ENCODE data around the gene LBX2. TPM values are rescaled to one million over a fixed set of nuclear protein-coding genes. Genes with fewer than 3 reads are reported as not detected.

LBX2 gene
- total RNA-seq, 1 experiment from 2014 or later: 10.1 TPM

- H4K20me1 ChIP-seq (ENCODE audit: insufficient read depth): no peaks in the 10 kb centered on the region
- H3K9me3 ChIP-seq (ENCODE audit: control insufficient read depth in 1 of 2, insufficient read depth in 1 of 2, low read depth in 1 of 2, low read length in 2 of 2): no peaks in the 10 kb centered on the region
- peaks cover 8 to 22% of the 10 kb centered on the region in 2 experiments; a peak in 3 of 4 replicates for H3K4me1 ChIP-seq (ENCODE audit: control insufficient read depth in 1 of 2, insufficient read depth in 2 of 2, low read length in 2 of 2)
- H3K4me3 ChIP-seq (replicated peaks in 1 of 2; ENCODE audit: low read depth in 1 of 2, low read length in 2 of 2): no peak overlapping the region
- no peak overlapping the region for H3K9ac ChIP-seq (ENCODE audit: low read length)
- H3K79me2 ChIP-seq (ENCODE audit: insufficient read depth, low read length): no peaks in the 10 kb centered on the region
- no peak overlapping the region for H3K4me2 ChIP-seq (ENCODE audit: low read length)
- H3K27ac ChIP-seq (ENCODE audit: low read depth, low read length): no peak overlapping the region
- H2AFZ ChIP-seq (ENCODE audit: low read depth, low read length, poor library complexity, severe bottlenecking): no peak overlapping the region
- ChIA-PET CTCF (no interaction called here), POLR2A (no interaction called here), RAD21 (ENCODE audit: low non-redundant PET in 1 of 2, low total read pairs in 2 of 2, uncharacterized antibody in 2 of 2, unreplicated experiment in 2 of 2) (no interaction called here)
- no peaks in the 10 kb centered on the region for H3K9me2 ChIP-seq (ENCODE audit: insufficient read depth)
- H3K36me3 ChIP-seq (ENCODE audit: control insufficient read depth in 1 of 2, insufficient read depth in 2 of 2, low read length in 2 of 2): peaks cover 0 to 2% of the 10 kb centered on the region in 2 experiments; a peak in 1 of 4 replicates
- no peak for TF ChIP-seq SP1 (IDR thresholded peaks at IDR 0.05; ENCODE audit: low read depth)
- no peak for TF ChIP-seq EZH2phosphoT487 (IDR thresholded peaks at IDR 0.05; ENCODE audit: borderline replicate concordance)
- TF ChIP-seq SIN3A (IDR thresholded peaks at IDR 0.05; ENCODE audit: low read depth): no peak
- TF ChIP-seq MAX (IDR thresholded peaks at IDR 0.05): no peak
- no peak for TF ChIP-seq POLR2AphosphoS5 (IDR thresholded peaks at IDR 0.05; ENCODE audit: low read depth, low read length)
- no peak for TF ChIP-seq ZBTB33 (IDR thresholded peaks at IDR 0.05; ENCODE audit: extremely low read depth, insufficient replicate concordance, low read length)
- no peak for TF ChIP-seq JUND (IDR thresholded peaks at IDR 0.05)
- TF ChIP-seq EZH2 (IDR thresholded peaks at IDR 0.05): no peak
- no peak for TF ChIP-seq EGR1 (IDR thresholded peaks at IDR 0.05; ENCODE audit: low read depth)
- no peak for TF ChIP-seq ZFX (IDR thresholded peaks at IDR 0.05)
- no peak for TF ChIP-seq YY1 (IDR thresholded peaks at IDR 0.05; ENCODE audit: extremely low read depth, insufficient replicate concordance, low read depth, low read length)
- no peak for TF ChIP-seq ATF3 (IDR thresholded peaks at IDR 0.05)
- no peaks in the 10 kb centered on the region for H3K27me3 ChIP-seq (ENCODE audit: insufficient read depth, low read length)
- intact Hi-C loops (cut with micrococcal nuclease): no loop called here
- BruUV-seq (replicated peaks): no TSS peak
- ATAC-seq (no peak), DNase-seq (ENCODE audit: low read depth, low spot score) (no peak)
Observed at GRCh38 chr2:74497777-74498499, 1.5 kb downstream of the LBX2 start.
